ENCODE results near the gene GNG4. TPM values are rescaled to one million over a fixed set of nuclear protein-coding genes. Genes with fewer than 3 reads are reported as not detected.
A peak's percentile ranks its signal among the peaks of the same experiment; 100 is the strongest.

The GNG4 gene
- total and polyA plus RNA-seq, 9 of the 15 experiments (the other 6 are each of a cell fraction or from before 2014, with no cell fraction given), result 0.06 to 0.58 (median 0.08) TPM; not detected in 4

GRCh38 chr1:235588916-235589515, 60.6 kb downstream of the GNG4 start (continued):
- peak; percentile 100 for TF ChIP-seq ZNF592 (IDR thresholded peaks at IDR 0.05)
- TF ChIP-seq RAD21 (CRISPR knock-in tag; conservative IDR thresholded peaks at IDR 0.05 in 1 of 2, IDR thresholded peaks at IDR 0.05 in 1 of 2), result 0 out of 4 replicates have a peak, but pooled peaks of 1 of the 2 experiments have one; percentile 16
- TF ChIP-seq ZNF395 (CRISPR knock-in tag; IDR thresholded peaks at IDR 0.05), result peak; percentile 99
- TF ChIP-seq ZNF398 (CRISPR knock-in tag; IDR thresholded peaks at IDR 0.05), result peak; percentile 69
- TF ChIP-seq ZNF347 (CRISPR knock-in tag; IDR thresholded peaks at IDR 0.05; ENCODE audit: low read depth), result peak; percentile 91
- TF ChIP-seq ARID2 (IDR thresholded peaks at IDR 0.05), result no peak
- TF ChIP-seq ZNF740 (CRISPR knock-in tag; IDR thresholded peaks at IDR 0.05), result no peak
- TF ChIP-seq ZNF740 (tag; IDR thresholded peaks at IDR 0.05), result peak in 1 of 2 experiments; percentile 94; a peak in 2 of 4 replicates
- no peak for TF ChIP-seq RBFOX2 (IDR thresholded peaks at IDR 0.05; ENCODE audit: low read depth, low read length)
- TF ChIP-seq TBP (optimal IDR thresholded peaks at IDR 0.05; ENCODE audit: low read depth, low read length), result no peak
- 0 out of 4 replicates have a peak, but pooled peaks of 1 of the 2 experiments have one; percentile 47 for TF ChIP-seq SRF (CRISPR knock-in tag; IDR thresholded peaks at IDR 0.05)
- TF ChIP-seq CUX1 (CRISPR knock-in tag; IDR thresholded peaks at IDR 0.05), result peak; percentile 99

All from K562 (cell line).